RWPE1 (cell line): ENCODE results near the gene TSPAN11.
"Not testable (repeated sequence)": the region's sequence is repeated elsewhere in the genome, so short reads cannot be mapped to it uniquely, and the experiment has no call there.

Experiments
- CTCF ChIA-PET: fragments of 350-600 bp; sonication (Branson Sonifier 250); formaldehyde crosslinking; extraction: SDS; loops from one replicate; lab custom pipeline; 2021; lab: Yijun Ruan, JAX
- POLR2A ChIA-PET: fragments of 400-600 bp; formaldehyde crosslinking; extraction: SDS; loops from one replicate; lab custom pipeline; 2020; ENCODE audit warnings: antibody characterized with exemption; ENCODE audit not compliant: low non-redundant PET; lab: Yijun Ruan, JAX
- DNase-seq: peaks from one replicate; pipeline ENCODE4 v3.0.0; 2012; ENCODE audit warnings: low spot score
- H3K27ac ChIP-seq: fragments of 450-650 bp; 2 replicates; pipeline ENCODE4 v1.5.1; 2017
- TF ChIP-seq, protein P1 (sequence below): fragments of 450-650 bp; conservative IDR thresholded peaks from 2 replicates; pipeline ENCODE4 v1.5.1; 2017; ENCODE audit warnings: low read depth, mild to moderate bottlenecking

The TSPAN11 gene

DNA sequence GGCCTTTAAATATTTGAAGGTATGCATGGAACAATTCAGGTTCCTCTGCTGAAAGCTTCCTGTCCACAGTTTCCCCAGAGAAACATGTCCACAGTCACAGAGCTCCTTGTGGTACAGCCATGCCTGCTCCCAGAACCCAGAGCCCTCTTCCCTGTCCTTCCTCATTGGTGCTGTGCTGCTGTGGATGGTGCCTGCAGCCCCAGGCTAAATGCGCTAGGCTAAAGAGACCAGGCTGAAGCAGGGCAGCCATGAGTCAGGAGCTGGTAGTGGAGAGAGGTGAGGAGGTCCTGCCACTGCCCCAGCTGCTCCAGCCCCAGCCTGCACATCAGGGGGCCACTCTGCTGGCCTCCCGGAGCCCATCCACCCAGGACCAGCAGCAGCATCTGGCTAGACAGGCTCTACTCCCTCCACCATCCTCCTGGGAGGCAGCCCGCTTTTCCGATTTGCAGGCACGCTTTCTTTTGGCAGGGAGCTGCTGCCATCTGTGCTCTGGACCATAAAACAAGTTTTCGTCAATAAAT is 81.8 kb downstream of the TSPAN11 start:
- no peak overlapping the region for H3K27ac ChIP-seq
- no peak for DNase-seq
- ChIA-PET CTCF (interaction anchor here (0.5 kb wide), 1 partner anchor 216 kb away, joined by 3 read pairs; no protein-coding TSS in a partner anchor), POLR2A (no interaction called here)
- TF ChIP-seq, protein P1, sequence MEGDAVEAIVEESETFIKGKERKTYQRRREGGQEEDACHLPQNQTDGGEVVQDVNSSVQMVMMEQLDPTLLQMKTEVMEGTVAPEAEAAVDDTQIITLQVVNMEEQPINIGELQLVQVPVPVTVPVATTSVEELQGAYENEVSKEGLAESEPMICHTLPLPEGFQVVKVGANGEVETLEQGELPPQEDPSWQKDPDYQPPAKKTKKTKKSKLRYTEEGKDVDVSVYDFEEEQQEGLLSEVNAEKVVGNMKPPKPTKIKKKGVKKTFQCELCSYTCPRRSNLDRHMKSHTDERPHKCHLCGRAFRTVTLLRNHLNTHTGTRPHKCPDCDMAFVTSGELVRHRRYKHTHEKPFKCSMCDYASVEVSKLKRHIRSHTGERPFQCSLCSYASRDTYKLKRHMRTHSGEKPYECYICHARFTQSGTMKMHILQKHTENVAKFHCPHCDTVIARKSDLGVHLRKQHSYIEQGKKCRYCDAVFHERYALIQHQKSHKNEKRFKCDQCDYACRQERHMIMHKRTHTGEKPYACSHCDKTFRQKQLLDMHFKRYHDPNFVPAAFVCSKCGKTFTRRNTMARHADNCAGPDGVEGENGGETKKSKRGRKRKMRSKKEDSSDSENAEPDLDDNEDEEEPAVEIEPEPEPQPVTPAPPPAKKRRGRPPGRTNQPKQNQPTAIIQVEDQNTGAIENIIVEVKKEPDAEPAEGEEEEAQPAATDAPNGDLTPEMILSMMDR = no peak

DNA sequence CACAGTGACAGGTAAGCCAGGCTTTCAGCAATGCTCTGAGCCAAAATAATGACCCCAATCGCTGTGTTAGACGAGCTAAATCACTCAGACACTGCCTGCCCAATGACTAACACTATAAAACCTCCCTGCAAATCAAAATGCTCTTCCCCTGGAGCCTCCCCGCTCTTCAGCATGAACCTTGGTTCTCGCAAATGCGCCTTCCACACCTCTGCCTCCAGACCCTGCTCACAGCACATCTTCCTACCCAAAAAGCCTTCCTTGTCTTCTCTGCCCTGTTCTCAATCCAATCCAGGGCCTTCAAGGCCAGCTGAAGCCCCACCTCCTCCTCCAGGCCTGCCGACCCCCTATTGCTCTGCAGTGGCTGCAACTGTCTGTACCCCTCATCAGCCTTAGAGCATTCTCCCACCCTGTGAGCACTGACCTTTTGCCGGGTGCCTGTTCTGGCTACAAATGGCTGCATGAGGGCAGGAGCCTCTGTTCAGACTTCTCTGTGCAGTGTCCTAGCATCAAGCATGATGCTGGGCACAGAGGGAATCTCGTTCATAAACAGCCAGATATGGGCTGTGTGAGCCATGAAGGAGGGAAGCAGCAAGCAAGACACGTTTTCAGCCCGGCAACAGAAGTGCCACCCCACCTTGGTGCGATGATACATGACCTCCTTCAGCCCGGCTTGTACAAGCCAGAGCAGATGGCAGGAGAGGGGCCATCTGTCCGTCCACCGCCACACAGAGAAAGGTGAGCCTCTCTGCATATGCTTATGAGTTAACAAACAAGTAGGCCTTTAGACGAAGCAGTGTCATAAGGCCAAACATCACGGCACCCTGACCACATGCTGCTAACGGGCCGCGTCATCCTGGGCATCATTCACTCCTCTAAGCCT is 82.7 kb downstream of the TSPAN11 start:
- H3K27ac ChIP-seq = no peak overlapping the region
- POLR2A ChIA-PET = no interaction called here
- DNase-seq = no peak
- CTCF ChIA-PET = no interaction called here
- TF ChIP-seq, protein P1 = no peak

DNA sequence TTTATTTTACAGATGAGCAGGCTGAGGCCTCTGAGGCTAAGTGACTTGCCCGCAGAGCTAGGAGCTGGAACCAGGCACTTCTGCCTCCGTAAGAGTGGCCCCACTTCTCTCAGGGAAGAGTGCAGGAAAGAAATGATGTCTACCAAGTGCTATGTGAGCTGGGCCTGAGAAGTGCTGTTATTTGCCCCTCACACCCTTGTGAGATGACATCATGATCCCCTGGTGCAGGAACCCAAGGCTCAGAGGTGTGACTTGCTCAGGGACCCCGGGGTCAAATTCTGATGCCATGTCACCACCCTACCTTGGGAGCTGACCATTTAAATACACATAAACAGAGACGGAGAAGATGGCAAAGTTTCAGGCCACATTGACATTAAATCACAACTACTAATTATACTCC is 83.4 kb downstream of the TSPAN11 start:
- no peak for DNase-seq
- ChIA-PET CTCF (no interaction called here), POLR2A (no interaction called here)
- H3K27ac ChIP-seq = no peak overlapping the region
- TF ChIP-seq, protein P1 = no peak

DNA sequence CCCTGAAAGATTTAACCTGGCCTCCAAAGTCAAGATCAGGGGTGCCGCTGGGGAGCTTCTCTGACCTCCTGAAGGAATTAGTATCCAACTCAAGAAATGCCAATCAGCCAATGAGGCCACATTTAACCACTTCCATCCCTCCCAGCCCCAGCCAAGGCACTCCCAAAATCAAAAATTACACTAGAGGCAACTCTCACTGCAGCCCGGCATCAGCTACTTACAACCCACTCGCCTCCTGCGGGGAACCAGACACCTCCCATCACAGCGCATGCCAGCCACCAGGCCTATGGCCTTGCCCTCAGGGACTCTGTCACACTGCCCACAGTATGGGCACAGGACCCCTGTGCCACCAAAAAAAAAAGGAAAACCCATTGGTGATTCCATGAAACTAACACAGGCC is 84.8 kb downstream of the TSPAN11 start:
- H3K27ac ChIP-seq = no peak overlapping the region
- CTCF ChIA-PET = no interaction called here
- no peak for DNase-seq
- TF ChIP-seq, protein P1 = no peak
- POLR2A ChIA-PET = no interaction called here

DNA sequence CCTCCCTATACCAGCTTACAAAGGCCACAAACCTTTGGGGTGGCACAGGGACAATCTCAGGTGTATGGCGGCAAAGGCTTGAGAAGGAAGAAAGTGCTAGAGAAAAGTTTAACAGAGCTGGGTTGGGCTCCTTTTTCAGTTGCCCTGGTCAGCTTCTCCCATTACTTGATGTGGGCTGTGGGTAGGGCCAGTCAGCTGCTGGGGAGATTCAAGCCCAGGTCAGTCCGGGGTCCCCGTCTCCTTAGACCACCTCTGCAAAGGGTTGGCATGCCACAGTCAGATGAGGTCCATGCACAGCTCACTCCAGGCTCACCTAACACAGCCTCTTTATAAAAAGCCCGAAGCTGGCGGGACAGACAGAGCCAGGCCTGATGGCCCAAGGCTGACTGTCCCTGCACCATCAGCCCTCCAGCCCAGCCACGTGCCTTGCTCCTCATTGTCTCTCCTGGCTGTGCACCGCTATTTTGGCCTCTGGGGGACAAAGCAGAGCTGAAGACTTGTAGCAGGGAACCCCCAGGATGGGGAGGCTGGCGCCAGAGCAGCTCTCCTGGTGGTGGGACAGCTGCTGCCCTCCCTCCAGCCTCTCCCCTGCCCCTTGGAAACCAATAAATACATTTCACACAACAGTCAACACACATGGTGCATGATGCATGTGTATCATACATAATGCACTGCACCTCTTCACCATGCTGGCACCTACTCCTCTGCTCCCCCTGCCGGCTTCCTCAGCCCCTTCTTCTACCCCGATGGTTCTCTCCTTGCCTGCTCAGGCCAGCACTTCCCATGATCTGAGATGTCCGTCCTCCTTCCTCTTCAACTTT is 85.4 kb downstream of the TSPAN11 start:
- TF ChIP-seq, protein P1 = no peak
- ChIA-PET POLR2A (no interaction called here), CTCF (interaction anchor here (0.6 kb wide), 1 partner anchor 156 kb away, joined by 5 read pairs; no protein-coding TSS in a partner anchor)
- H3K27ac ChIP-seq = no peak overlapping the region
- no peak for DNase-seq

DNA sequence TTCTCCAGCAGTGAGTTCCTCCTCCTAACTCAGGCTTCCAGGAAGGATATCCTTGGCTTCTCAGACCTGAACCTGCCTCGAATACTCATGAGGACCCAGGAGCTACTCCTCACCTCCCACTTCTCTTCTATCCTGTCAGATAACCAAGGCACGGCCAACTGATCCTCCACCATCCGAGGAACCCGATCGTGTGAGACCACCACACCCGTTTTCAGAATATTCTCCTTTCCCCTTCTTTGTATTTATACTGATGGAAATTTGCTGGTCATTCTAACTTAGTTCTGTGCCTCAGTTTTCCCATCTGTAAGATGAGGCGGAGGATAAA is 86.0 kb downstream of the TSPAN11 start:
- CTCF ChIA-PET, DNase-seq, H3K27ac ChIP-seq, POLR2A ChIA-PET: not testable (repeated sequence)
